Suprapubic skin (tissue), 4 donors: ENCODE measurements around the gene TLCD5. TPM values are rescaled to one million over a fixed set of nuclear protein-coding genes. Genes with fewer than 3 reads are reported as not detected.

Experiments
- DNase-seq, 2 donors: peaks; one replicate each; pipeline ENCODE4 v3.0.0-alpha.2; 2019; ENCODE audit warnings: low spot score in 2 of 2
- H3K27ac ChIP-seq: fragments of 200-600 bp; sonication (generic); one replicate; pipeline ENCODE4 v1.5.1; 2019
- H3K27me3 ChIP-seq: fragments of 200-600 bp; sonication (generic); one replicate; pipeline ENCODE4 v1.5.1; 2019
- H3K36me3 ChIP-seq: fragments of 200-600 bp; sonication (generic); one replicate; pipeline ENCODE4 v1.5.1; 2019
- H3K4me1 ChIP-seq: fragments of 200-600 bp; sonication (generic); one replicate; pipeline ENCODE4 v1.5.1; 2019
- H3K4me3 ChIP-seq: fragments of 200-600 bp; sonication (generic); one replicate; pipeline ENCODE4 v1.5.1; 2019; ENCODE audit warnings: mild to moderate bottlenecking
- H3K9me3 ChIP-seq: fragments of 200-600 bp; sonication (generic); one replicate; pipeline ENCODE4 v1.5.1; 2019
- CTCF ChIP-seq, 2 donors: fragments of 200-600 bp in 1 of 2; fragments of 450-650 bp in 1 of 2; sonication (generic) in 1 of 2; IDR thresholded peaks; one replicate each; pipeline ENCODE4 v1.5.1; 2016 to 2019; ENCODE audit warnings: antibody characterized with exemption in 2 of 2, mild to moderate bottlenecking in 1 of 2, moderate library complexity in 1 of 2
- EP300 ChIP-seq: sonication (generic); formaldehyde crosslinking; IDR thresholded peaks from one replicate; pipeline ENCODE4 v1.6.1; 2017; ENCODE audit warnings: antibody characterized with exemption
- POLR2A ChIP-seq, 2 donors: fragments of 450-650 bp; IDR thresholded peaks; one replicate each; pipeline ENCODE4 v1.6.1; 2017; ENCODE audit warnings: antibody characterized with exemption in 2 of 2, mild to moderate bottlenecking in 2 of 2, moderate library complexity in 2 of 2
- POLR2AphosphoS5 ChIP-seq, 3 donors: sonication (generic); formaldehyde crosslinking; IDR thresholded peaks; one replicate each; pipeline ENCODE4 v1.6.1; 2017; ENCODE audit warnings: antibody characterized with exemption in 3 of 3
- WGBS: methylation state at CpG from one replicate; pipeline ENCODE4 v1.1.5; 2018; 5-methylcytosine and 5-hydroxymethylcytosine counted together
- total RNA-seq, 4 donors: library from RNA; depleted of rRNA; stranded (reverse); fragments of >200 nt; gene quantifications; one replicate each; pipeline ENCODE4 v1.1.0, GENCODE V29; 2016

The TLCD5 gene
- 1 to 10 TPM in 2 of 4 donors, under 1 TPM in 2; 0.83 to 2.3 (median 1.5) TPM for total RNA-seq

- H3K4me1 ChIP-seq: peaks cover 28% of the 10 kb centered on the region
- H3K36me3 ChIP-seq: peaks cover 1% of the 10 kb centered on the region
- no peaks in the 10 kb centered on the region for H3K27me3 ChIP-seq
- TF ChIP-seq CTCF (IDR thresholded peaks at IDR 0.05) (no peak), POLR2AphosphoS5 (IDR thresholded peaks at IDR 0.05) (no peak), EP300 (no peak), POLR2A (IDR thresholded peaks at IDR 0.05) (peak in 1 of 2 donors; percentile 49)
- H3K9me3 ChIP-seq: no peaks in the 10 kb centered on the region
- no peak for DNase-seq
- 2% methylated on average over 21 of the region's 84 CpGs for WGBS
- peak within 1 kb of the TSS; percentile 92 for H3K27ac ChIP-seq
- peak within 1 kb of the TSS; percentile 88 for H3K4me3 ChIP-seq
These were observed at the start of gene TLCD5 for GRCh38 chr11:120324932-120325810. TSS of gene TLCD5 (plus strand) at chr11:120325299. CDS start at chr11:120327442, 2,143 bp downstream.

- DNase-seq: no peak
- Histone ChIP-seq H3K9me3 (no peaks in the 10 kb centered on the region), H3K4me3 (no peak overlapping the region), H3K27ac (peak overlapping the region; percentile 4), H3K4me1 (peaks cover 33% of the 10 kb centered on the region), H3K36me3 (no peaks in the 10 kb centered on the region), H3K27me3 (no peaks in the 10 kb centered on the region)
- TF ChIP-seq POLR2AphosphoS5 (IDR thresholded peaks at IDR 0.05) (no peak), CTCF (IDR thresholded peaks at IDR 0.05) (no peak)
- WGBS: 65% methylated on average over 5 of the region's 5 CpGs
These were observed 45.6 kb upstream of the TLCD5 start for GRCh38 chr11:120279502-120279901.

GRCh38 chr11:120280600-120281051, 44.5 kb upstream of the TLCD5 start:
- DNase-seq: no peak
- 42% methylated on average over 4 of the region's 5 CpGs for WGBS
- no peaks in the 10 kb centered on the region for H3K9me3 ChIP-seq
- H3K36me3 ChIP-seq: no peaks in the 10 kb centered on the region
- H3K4me1 ChIP-seq: peaks cover 33% of the 10 kb centered on the region
- peak overlapping the region; percentile 4 for H3K27ac ChIP-seq
- TF ChIP-seq POLR2AphosphoS5 (IDR thresholded peaks at IDR 0.05): no peak
- no peak for TF ChIP-seq POLR2A (IDR thresholded peaks at IDR 0.05)
- H3K4me3 ChIP-seq: no peak overlapping the region
- no peaks in the 10 kb centered on the region for H3K27me3 ChIP-seq

- peaks cover 33% of the 10 kb centered on the region for H3K4me1 ChIP-seq
- DNase-seq: no peak
- WGBS: 36% methylated on average over 7 of the region's 7 CpGs
- peak overlapping the region; percentile 24 for H3K27ac ChIP-seq
- no peaks in the 10 kb centered on the region for H3K9me3 ChIP-seq
- no peak for TF ChIP-seq CTCF (IDR thresholded peaks at IDR 0.05)
- no peak for TF ChIP-seq POLR2A (IDR thresholded peaks at IDR 0.05)
- TF ChIP-seq EP300: no peak
- TF ChIP-seq POLR2AphosphoS5 (IDR thresholded peaks at IDR 0.05): no peak
- no peaks in the 10 kb centered on the region for H3K36me3 ChIP-seq
- H3K4me3 ChIP-seq: no peak overlapping the region
- no peaks in the 10 kb centered on the region for H3K27me3 ChIP-seq
These were observed 43.8 kb upstream of the TLCD5 start for GRCh38 chr11:120281143-120281795.

GRCh38 chr11:120283124-120283523, 42.0 kb upstream of the TLCD5 start:
- no peak for TF ChIP-seq POLR2AphosphoS5 (IDR thresholded peaks at IDR 0.05)
- no peak for TF ChIP-seq POLR2A (IDR thresholded peaks at IDR 0.05)
- TF ChIP-seq EP300: no peak
- TF ChIP-seq CTCF (IDR thresholded peaks at IDR 0.05): no peak
- no peak for DNase-seq
- WGBS: 83% methylated on average over 2 of the region's 2 CpGs

More at GRCh38 chr11:120283124-120283523, 42.0 kb upstream of the TLCD5 start:
- peaks cover 28% of the 10 kb centered on the region for H3K4me1 ChIP-seq
- no peaks in the 10 kb centered on the region for H3K27me3 ChIP-seq
- H3K27ac ChIP-seq: no peak overlapping the region
- H3K9me3 ChIP-seq: no peaks in the 10 kb centered on the region
- no peak overlapping the region for H3K4me3 ChIP-seq
- no peaks in the 10 kb centered on the region for H3K36me3 ChIP-seq
